ENCODE data around the gene OPN3.
"Not testable (repeated sequence)": the region's sequence is repeated elsewhere in the genome, so short reads cannot be mapped to it uniquely, and the experiment has no call there.

Gene OPN3

GRCh38 chr1:241640149-241640866 is at the start of gene OPN3, which contains the start of gene CHML:
OPN3 (minus strand) TSS chr1:241640369; CDS start chr1:241640254, 115 bp downstream.
CHML (minus strand) TSS chr1:241640369; CDS start chr1:241635766, 4,603 bp downstream.
- DNase-seq = peak; percentile 93

GRCh38 chr1:241688940-241689368 is 48.8 kb upstream of the OPN3 start:
- DNase-seq = no peak

GRCh38 chr1:241684108-241684507 is 43.9 kb upstream of the OPN3 start:
- no peak for DNase-seq

GRCh38 chr1:241682921-241683320 is 42.8 kb upstream of the OPN3 start:
- no peak for DNase-seq

GRCh38 chr1:241681861-241682448 is 41.8 kb upstream of the OPN3 start:
- not testable (repeated sequence) for DNase-seq

- no peak for DNase-seq
These were observed 39.8 kb upstream of the OPN3 start for GRCh38 chr1:241679961-241680360.

GRCh38 chr1:241679404-241679803 is 39.2 kb upstream of the OPN3 start:
- DNase-seq = no peak

- DNase-seq = no peak
These were observed 38.4 kb upstream of the OPN3 start for GRCh38 chr1:241678536-241678935.

- no peak for DNase-seq
These were observed 37.0 kb upstream of the OPN3 start for GRCh38 chr1:241677201-241677600.

- no peak for DNase-seq
These were observed 35.8 kb upstream of the OPN3 start for GRCh38 chr1:241675983-241676382.

GRCh38 chr1:241674805-241675384 is 34.7 kb upstream of the OPN3 start:
- no peak for DNase-seq

- no peak for DNase-seq
These were observed 32.1 kb upstream of the OPN3 start for GRCh38 chr1:241672301-241672700.

GRCh38 chr1:241666419-241666818 is 26.2 kb upstream of the OPN3 start:
- DNase-seq = no peak

- DNase-seq = no peak
These were observed 20.3 kb upstream of the OPN3 start for GRCh38 chr1:241660424-241660972.

GRCh38 chr1:241659016-241659415 is 18.8 kb upstream of the OPN3 start:
- DNase-seq = not testable (repeated sequence)

- no peak for DNase-seq
These were observed 18.1 kb upstream of the OPN3 start for GRCh38 chr1:241658081-241658793.

GRCh38 chr1:241654641-241655040 is 14.5 kb upstream of the OPN3 start:
- no peak for DNase-seq

GRCh38 chr1:241654019-241654418 is 13.8 kb upstream of the OPN3 start:
- no peak for DNase-seq

- no peak for DNase-seq
These were observed 11.8 kb upstream of the OPN3 start, which contains the start of gene WDR64 for GRCh38 chr1:241652012-241652411. WDR64 (plus strand) TSS chr1:241652281; CDS start chr1:241652485, 204 bp downstream.

GRCh38 chr1:241648159-241648558 is 8.0 kb upstream of the OPN3 start:
- DNase-seq = no peak

- DNase-seq = no peak
These were observed 7.5 kb upstream of the OPN3 start for GRCh38 chr1:241647658-241648057.

- no peak for DNase-seq
These were observed 6.0 kb upstream of the OPN3 start for GRCh38 chr1:241646201-241646600.

GRCh38 chr1:241645199-241645598 is 5.0 kb upstream of the OPN3 start:
- no peak for DNase-seq

Data from CD4-positive, alpha-beta T cell treated with Interferon gamma for 1 hour (primary cell).